Mucosa of descending colon (tissue), 3 donors: ENCODE data around the gene NUP43. TPM values are rescaled to one million over a fixed set of nuclear protein-coding genes. Genes with fewer than 3 reads are reported as not detected.
A peak's percentile ranks its signal among the peaks of the same experiment; 100 is the strongest.

Source experiments
- ATAC-seq: fragments of 200-7000 bp; cut with Tn5 transposase; one replicate; pipeline ENCODE4 v1.9.1; 2020; ENCODE audit warnings: mild to moderate bottlenecking, moderate library complexity
- DNase-seq, 3 donors: peaks; one replicate each; pipeline ENCODE4 v3.0.0-alpha.2; 2020
- H3K36me3 ChIP-seq: fragments of 200-600 bp; one replicate; pipeline ENCODE4 v1.8.0; 2021; ENCODE audit warnings: low read depth, mild to moderate bottlenecking
- H3K4me1 ChIP-seq: fragments of 200-600 bp; one replicate; pipeline ENCODE4 v1.8.0; 2021; ENCODE audit warnings: low read depth, mild to moderate bottlenecking
- H3K4me3 ChIP-seq: fragments of 200-600 bp; one replicate; pipeline ENCODE4 v1.8.0; 2021; ENCODE audit warnings: mild to moderate bottlenecking
- H3K9me3 ChIP-seq: fragments of 200-600 bp; one replicate; pipeline ENCODE4 v1.8.0; 2021; ENCODE audit warnings: mild to moderate bottlenecking
- CTCF ChIP-seq: fragments of 200-600 bp; IDR thresholded peaks from one replicate; pipeline ENCODE4 v1.8.0; 2022; ENCODE audit warnings: antibody characterized with exemption, mild to moderate bottlenecking
- intact Hi-C, 2 donors: fragments of 100-400 bp; cut with DNase I in 1 of 2; cut with micrococcal nuclease in 1 of 2; formaldehyde crosslinking; loops; one replicate each; pipeline versions ENCODE4 v1.11.0 to v1.11.1; 2022; cut with DNase I, micrococcal nuclease
- long read RNA-seq, 2 donors: library from polyadenylated mRNA; unstranded; transcript quantifications; one replicate each; pipeline ENCODE4 v2.0.0, GENCODE V29; 2019 to 2021
- total RNA-seq, 3 donors: library from RNA; stranded (reverse); fragmentation: NEBNext Ultra II Directional in 2 of 3; extraction: Animal tissue kit (Norgen Biotek cat#: 25700) in 2 of 3; gene quantifications; one replicate each; pipeline versions ENCODE4 v1.2.1 to v1.2.4, GENCODE V29; 2021 to 2023
- donor health status: DM: no; HTN: no; CAD: no; lungs with moderate emphysema.
- donor health status: DM: no; HTN: no; CAD: no.
- donor health status: DM: no; HTN: yes; CAD: no.

NUP43 gene
- 10 to 100 TPM; 25.8 to 27.9 (median 26.0) TPM for total RNA-seq
- long read RNA-seq, donor 1, partial matches to known transcripts, result 0 of 5 reads
- long read RNA-seq, donor 1, other reads (novel, unspliced or antisense), result 3 of 5 reads
- long read RNA-seq, donor 2, transcript NUP43-201 (8 exons, 3,874 nt), result major isoform, 5 of 7 reads
- long read RNA-seq, donor 2, partial matches to known transcripts, result 0 of 7 reads
- long read RNA-seq, donor 2, other reads (novel, unspliced or antisense), result 2 of 7 reads

- Histone ChIP-seq H3K4me3 (peak within 1 kb of the TSS; percentile 50), H3K4me1 (peaks cover 24% of the 10 kb centered on the region), H3K9me3 (no peaks in the 10 kb centered on the region), H3K36me3 (peaks cover 5% of the 10 kb centered on the region)
- peak; percentile 56 for TF ChIP-seq CTCF
- DNase-seq (peak; percentile 93 to 97 (median 93)), ATAC-seq (peak; percentile 77)
- intact Hi-C loops, result no loop called here
Measured at GRCh38 chr6:149746147-149746946, at the start of gene NUP43. Gene NUP43, minus strand, starts transcription at chr6:149746529. Its CDS starts 34 bp downstream, at chr6:149746495.

- no peaks in the 10 kb centered on the region for H3K4me1 ChIP-seq
- no peaks in the 10 kb centered on the region for H3K9me3 ChIP-seq
- no peak overlapping the region for H3K4me3 ChIP-seq
- H3K36me3 ChIP-seq, result no peaks in the 10 kb centered on the region
- no peak for TF ChIP-seq CTCF
- ATAC-seq, result no peak
- intact Hi-C loops, result no loop called here
- DNase-seq, result no peak
Measured at GRCh38 chr6:149783551-149783950, 37.2 kb upstream of the NUP43 start.

GRCh38 chr6:149782337-149782736 is 36.0 kb upstream of the NUP43 start:
- Histone ChIP-seq H3K9me3 (no peaks in the 10 kb centered on the region), H3K36me3 (no peaks in the 10 kb centered on the region), H3K4me1 (no peaks in the 10 kb centered on the region), H3K4me3 (no peak overlapping the region)
- ATAC-seq, result no peak
- no peak for TF ChIP-seq CTCF
- intact Hi-C loops, result no loop called here
- DNase-seq, result no peak

GRCh38 chr6:149781715-149782114 is 35.4 kb upstream of the NUP43 start:
- Histone ChIP-seq H3K4me3 (no peak overlapping the region), H3K36me3 (no peaks in the 10 kb centered on the region), H3K9me3 (no peaks in the 10 kb centered on the region), H3K4me1 (no peaks in the 10 kb centered on the region)
- intact Hi-C loops, result no loop called here
- no peak for TF ChIP-seq CTCF
- ATAC-seq, result no peak
- no peak for DNase-seq

- Histone ChIP-seq H3K4me1 (no peaks in the 10 kb centered on the region), H3K9me3 (no peaks in the 10 kb centered on the region), H3K4me3 (no peak overlapping the region), H3K36me3 (no peaks in the 10 kb centered on the region)
- ATAC-seq (no peak), DNase-seq (no peak)
- TF ChIP-seq CTCF, result no peak
- intact Hi-C loops, result no loop called here
Measured at GRCh38 chr6:149779644-149779963, 33.3 kb upstream of the NUP43 start.
